NOMO-1 treated with dmso at 0.1 percent for 144 hours (cell line): ENCODE data around the gene SMPD3.

Experiments
- DNase-seq: peaks from one replicate; lab custom pipeline; 2025; ENCODE audit not compliant: unreplicated experiment; lab: John Stamatoyannopoulos, UW

SMPD3 gene

GRCh38 chr16:68384288-68385161, 63.8 kb downstream of the SMPD3 start:
- no peak for DNase-seq

GRCh38 chr16:68383858-68384257, 64.5 kb downstream of the SMPD3 start:
- DNase-seq: no peak

GRCh38 chr16:68382296-68382718, 66.0 kb downstream of the SMPD3 start:
- no peak for DNase-seq

GRCh38 chr16:68381363-68381724, 67.0 kb downstream of the SMPD3 start:
- DNase-seq: no peak

GRCh38 chr16:68380676-68381362, 67.5 kb downstream of the SMPD3 start:
- no peak for DNase-seq

GRCh38 chr16:68380348-68380670, 68.0 kb downstream of the SMPD3 start:
- no peak for DNase-seq

- DNase-seq: no peak
Measured at GRCh38 chr16:68379472-68380347, 68.6 kb downstream of the SMPD3 start.

- DNase-seq: peak; percentile 66
Measured at GRCh38 chr16:68378436-68379415, 69.6 kb downstream of the SMPD3 start.

- DNase-seq: no peak
Measured at GRCh38 chr16:68377667-68378393, 70.5 kb downstream of the SMPD3 start.

- DNase-seq: no peak
Measured at GRCh38 chr16:68377221-68377620, 71.1 kb downstream of the SMPD3 start.

- DNase-seq: no peak
Measured at GRCh38 chr16:68376590-68376989, 71.7 kb downstream of the SMPD3 start.

GRCh38 chr16:68375801-68376536, 72.3 kb downstream of the SMPD3 start:
- no peak for DNase-seq

- no peak for DNase-seq
Measured at GRCh38 chr16:68374961-68375660, 73.2 kb downstream of the SMPD3 start.

- no peak for DNase-seq
Measured at GRCh38 chr16:68374246-68374805, 74.0 kb downstream of the SMPD3 start.

GRCh38 chr16:68373528-68374245, 74.6 kb downstream of the SMPD3 start:
- no peak for DNase-seq

GRCh38 chr16:68372806-68373205, 75.5 kb downstream of the SMPD3 start:
- no peak for DNase-seq

- DNase-seq: no peak
Measured at GRCh38 chr16:68372381-68372720, 76.0 kb downstream of the SMPD3 start.
